Activated naive CD4-positive, alpha-beta T cell treated with anti-CD3 and anti-CD28 coated beads for 36 hours (primary cell): Measurements from ENCODE around the gene SORCS1. TPM values are rescaled to one million over a fixed set of nuclear protein-coding genes. Genes with fewer than 3 reads are reported as not detected.

Experiments used
- CTCF ChIA-PET: fragments of 350-600 bp; sonication (Branson Sonifier 250); formaldehyde crosslinking; loops from one replicate; lab custom pipeline; 2021; ENCODE audit warnings: antibody characterized with exemption; lab: Charles Lee
- DNase-seq: peaks from one replicate; pipeline ENCODE4 v3.0.0-alpha.2; 2020
- H3K27ac Mint-ChIP-seq: one replicate; pipeline ENCODE4 v1.8.0; 2021; ENCODE audit warnings: mild to moderate bottlenecking, mixed read lengths
- H3K27me3 Mint-ChIP-seq: one replicate; pipeline ENCODE4 v1.8.0; 2021; ENCODE audit warnings: low read depth, mixed read lengths
- H3K36me3 Mint-ChIP-seq: one replicate; pipeline ENCODE4 v1.8.0; 2021; ENCODE audit warnings: low read depth, mixed read lengths
- H3K4me1 Mint-ChIP-seq: one replicate; pipeline ENCODE4 v1.8.0; 2021; ENCODE audit warnings: low read depth, mixed read lengths
- H3K4me3 Mint-ChIP-seq: one replicate; pipeline ENCODE4 v1.8.0; 2021; ENCODE audit warnings: mild to moderate bottlenecking, moderate library complexity, mixed read lengths
- H3K9me3 Mint-ChIP-seq: one replicate; pipeline ENCODE4 v1.8.0; 2021; ENCODE audit warnings: mixed read lengths
- intact Hi-C: fragments of 100-400 bp; cut with micrococcal nuclease; formaldehyde crosslinking; loops from one replicate; pipeline ENCODE4 v1.15.1; 2023
- total RNA-seq, 2 experiments: library from RNA; stranded (reverse); gene quantifications; one replicate each; pipeline ENCODE4 v1.2.3, GENCODE V29; 2021

SORCS1 gene
- total RNA-seq, 2 experiments from 2014 or later = not detected

DNA sequence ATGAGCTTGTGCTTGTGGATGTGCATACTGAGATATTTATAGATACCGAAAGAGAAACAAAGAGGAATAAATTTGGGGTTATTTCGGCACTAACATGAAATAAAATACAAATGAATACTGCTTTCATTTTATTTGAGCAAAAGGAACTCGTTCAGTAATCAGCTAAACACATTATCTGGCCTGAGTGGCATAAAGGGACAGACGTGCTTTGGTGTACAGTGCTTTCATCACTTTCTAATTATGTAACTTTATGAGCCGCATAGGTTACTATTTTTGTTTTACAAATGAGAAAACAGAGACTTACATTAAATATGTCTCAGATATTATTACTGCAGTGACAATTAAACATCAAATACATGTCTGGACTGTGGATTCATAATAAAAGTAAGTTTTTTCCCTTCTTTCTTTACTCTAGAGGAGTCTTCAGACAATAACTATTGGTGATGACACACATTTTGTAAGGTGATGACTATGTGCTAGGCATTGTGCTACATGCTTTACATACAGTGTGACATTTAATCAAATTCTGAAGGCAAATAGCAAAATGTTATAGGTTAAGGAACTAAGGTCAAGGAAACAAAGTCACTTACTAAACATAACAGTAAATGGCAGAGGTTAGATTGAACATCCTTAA lies 503.3 kb downstream of the SORCS1 start:
- CTCF ChIA-PET = no interaction called here
- Mint-ChIP-seq H3K27ac (no peak overlapping the region), H3K4me1 (no peaks in the 10 kb centered on the region), H3K36me3 (no peaks in the 10 kb centered on the region), H3K27me3 (peaks cover 2% of the 10 kb centered on the region), H3K9me3 (peaks cover 2% of the 10 kb centered on the region), H3K4me3 (no peak overlapping the region)
- intact Hi-C loops = no loop called here
- DNase-seq = no peak

DNA sequence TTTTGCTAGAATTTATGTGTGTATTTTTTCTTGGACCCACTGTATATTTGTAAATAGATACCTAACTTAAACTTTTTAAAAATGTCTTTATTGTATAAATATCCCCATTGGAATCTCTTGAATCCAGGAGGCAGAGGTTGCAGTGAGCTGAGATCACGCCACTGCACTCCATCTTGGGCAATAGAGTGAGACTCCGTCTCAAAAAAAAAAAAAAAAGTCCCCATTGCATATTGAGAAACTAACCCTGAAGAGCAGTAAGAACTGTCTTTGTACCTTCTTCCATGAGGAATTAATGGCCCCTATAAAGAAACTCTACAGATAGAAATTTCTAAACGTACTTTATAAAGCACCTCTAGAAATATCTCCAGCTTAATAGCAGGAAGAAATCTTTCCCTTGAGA lies 504.0 kb downstream of the SORCS1 start:
- H3K27me3 Mint-ChIP-seq = peaks cover 2% of the 10 kb centered on the region
- no peaks in the 10 kb centered on the region for H3K9me3 Mint-ChIP-seq
- H3K4me1 Mint-ChIP-seq = no peaks in the 10 kb centered on the region
- CTCF ChIA-PET = no interaction called here
- no peaks in the 10 kb centered on the region for H3K36me3 Mint-ChIP-seq
- no peak for DNase-seq
- intact Hi-C loops = no loop called here
- H3K4me3 Mint-ChIP-seq = no peak overlapping the region
- H3K27ac Mint-ChIP-seq = no peak overlapping the region

DNA sequence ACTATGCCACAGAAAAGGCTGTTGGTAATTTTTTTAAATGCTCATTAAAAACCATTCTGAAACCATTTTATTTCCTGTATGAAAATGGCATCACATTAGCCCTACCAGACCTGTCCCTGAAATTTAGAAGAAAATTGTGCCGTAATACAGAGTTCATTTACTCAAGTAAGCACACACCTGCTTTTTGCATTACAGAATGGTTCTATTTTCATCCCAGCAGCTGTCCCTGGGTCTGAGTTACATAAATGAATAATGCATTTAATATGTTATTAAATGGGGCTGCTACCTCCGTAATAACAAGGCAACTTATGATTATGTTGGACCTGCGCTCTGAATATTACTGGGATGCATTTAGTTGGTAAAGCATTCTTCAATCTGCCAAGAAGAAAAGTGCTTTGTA lies 508.9 kb downstream of the SORCS1 start:
- intact Hi-C loops = no loop called here
- Mint-ChIP-seq H3K9me3 (no peaks in the 10 kb centered on the region), H3K36me3 (no peaks in the 10 kb centered on the region), H3K4me3 (no peak overlapping the region), H3K27ac (no peak overlapping the region), H3K4me1 (no peaks in the 10 kb centered on the region), H3K27me3 (peaks cover 2% of the 10 kb centered on the region)
- CTCF ChIA-PET = no interaction called here
- DNase-seq = no peak

DNA sequence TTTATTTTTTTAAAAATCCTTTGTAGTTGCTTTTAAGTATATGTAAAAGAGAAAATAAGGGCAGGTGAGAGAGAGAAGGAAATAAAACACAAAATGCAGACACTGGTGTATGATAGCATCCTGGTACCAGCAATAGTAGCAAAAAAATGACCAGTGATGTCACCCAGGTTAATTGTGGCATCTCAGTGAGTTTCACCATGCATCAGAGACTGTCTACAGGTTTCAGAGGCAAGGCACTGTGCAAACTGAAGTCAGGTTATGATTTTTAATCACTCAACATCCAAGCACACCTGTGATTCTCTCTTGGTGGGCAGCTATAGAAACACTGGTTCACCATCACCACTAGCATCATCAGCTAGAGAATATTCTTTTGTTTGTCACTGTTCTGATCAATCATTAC lies 509.3 kb downstream of the SORCS1 start:
- intact Hi-C loops = no loop called here
- H3K9me3 Mint-ChIP-seq = no peaks in the 10 kb centered on the region
- H3K4me1 Mint-ChIP-seq = no peaks in the 10 kb centered on the region
- peaks cover 2% of the 10 kb centered on the region for H3K27me3 Mint-ChIP-seq
- DNase-seq = no peak
- CTCF ChIA-PET = no interaction called here
- no peaks in the 10 kb centered on the region for H3K36me3 Mint-ChIP-seq
- H3K27ac Mint-ChIP-seq = no peak overlapping the region
- no peak overlapping the region for H3K4me3 Mint-ChIP-seq

DNA sequence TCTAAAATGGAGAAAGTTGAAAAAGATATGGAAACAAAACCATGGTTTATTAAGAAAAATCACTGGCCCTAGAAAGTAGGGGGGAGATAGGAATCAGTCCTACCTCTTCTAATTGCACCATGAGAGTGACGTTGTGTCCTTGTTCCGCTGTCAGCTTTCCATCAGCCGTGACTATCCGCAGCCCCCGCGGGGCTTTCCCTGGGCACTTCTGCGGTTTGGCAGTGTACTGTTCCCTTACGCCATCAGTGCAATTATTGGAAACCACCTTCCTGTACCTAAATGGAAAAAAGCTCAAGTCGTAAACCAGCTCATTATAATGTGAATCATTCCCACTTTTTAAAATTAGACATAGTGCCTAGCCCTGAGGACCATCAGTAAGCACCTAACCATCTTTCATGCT lies 512.2 kb downstream of the SORCS1 start:
- Mint-ChIP-seq H3K9me3 (no peaks in the 10 kb centered on the region), H3K4me3 (no peak overlapping the region), H3K27me3 (peaks cover 2% of the 10 kb centered on the region), H3K4me1 (no peaks in the 10 kb centered on the region), H3K36me3 (no peaks in the 10 kb centered on the region), H3K27ac (no peak overlapping the region)
- DNase-seq = peak; percentile 4
- CTCF ChIA-PET = no interaction called here
- intact Hi-C loops = no loop called here

DNA sequence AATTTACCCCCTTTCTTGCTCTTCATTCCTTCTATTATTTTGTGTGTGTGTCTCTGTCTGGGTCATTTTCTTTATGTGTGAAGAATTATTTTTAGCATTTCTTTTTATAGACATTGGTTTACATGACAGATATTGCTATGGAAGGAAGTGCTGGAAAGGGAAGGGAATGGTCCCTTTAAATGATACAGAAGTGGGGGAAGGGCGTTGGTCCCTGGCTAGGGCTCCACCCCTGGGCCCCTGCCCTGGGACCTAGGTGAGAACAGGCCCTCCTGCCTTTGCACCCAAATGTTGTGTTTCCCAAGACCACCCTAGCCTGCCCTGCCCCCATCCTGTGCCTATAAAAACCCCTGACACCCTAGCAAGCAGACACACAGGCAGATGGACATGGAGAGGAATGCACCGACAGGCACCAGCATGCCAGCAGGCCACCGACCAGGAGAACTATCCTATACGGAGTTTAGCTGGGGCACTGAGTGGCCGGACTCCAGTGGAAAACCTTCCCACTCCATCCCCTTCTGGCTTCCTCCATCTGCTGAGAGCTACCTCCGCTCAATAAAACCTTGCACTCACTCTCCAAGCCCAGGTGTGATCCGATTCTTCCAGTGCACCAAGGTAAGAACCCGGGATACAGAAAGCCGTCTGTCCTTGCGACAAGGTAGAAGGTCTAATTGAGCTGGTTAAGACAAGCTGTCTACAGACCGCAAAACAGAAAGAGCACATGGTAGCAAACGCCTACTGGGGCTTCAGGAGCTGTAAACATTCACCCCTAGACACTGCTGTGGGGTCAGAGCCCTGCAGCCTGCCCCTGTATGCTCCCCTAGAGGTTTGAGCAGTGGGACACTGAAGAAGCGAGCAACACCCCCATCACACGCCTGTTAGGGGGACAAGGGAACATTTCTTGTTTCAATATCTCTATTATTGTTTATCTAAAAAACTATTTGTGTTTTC lies 515.7 kb downstream of the SORCS1 start:
- Mint-ChIP-seq H3K9me3 (no peaks in the 10 kb centered on the region), H3K27ac (no peak overlapping the region), H3K4me3 (no peak overlapping the region), H3K27me3 (no peaks in the 10 kb centered on the region), H3K36me3 (no peaks in the 10 kb centered on the region), H3K4me1 (no peaks in the 10 kb centered on the region)
- intact Hi-C loops = no loop called here
- no peak for DNase-seq
- CTCF ChIA-PET = no interaction called here

DNA sequence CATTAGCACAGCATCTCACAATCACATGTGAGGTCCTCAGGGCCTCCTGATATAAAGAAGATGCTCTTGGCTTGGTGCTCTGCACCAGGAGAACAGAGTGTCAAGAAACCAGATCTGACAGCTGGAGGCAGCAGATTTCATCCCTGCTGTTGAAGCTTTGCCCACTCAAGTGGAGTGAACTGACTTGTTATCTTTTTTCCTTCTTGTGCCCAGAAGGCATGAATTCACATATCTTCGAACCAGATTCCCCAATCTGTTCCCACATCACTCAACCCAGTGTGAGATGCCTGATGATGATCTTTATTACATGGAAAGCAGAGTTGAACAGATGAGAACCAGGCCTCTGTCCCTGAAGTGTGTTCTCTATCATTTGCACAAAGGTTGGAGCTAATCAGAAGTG lies 521.0 kb downstream of the SORCS1 start:
- intact Hi-C loops = no loop called here
- Mint-ChIP-seq H3K4me1 (no peaks in the 10 kb centered on the region), H3K27me3 (no peaks in the 10 kb centered on the region)

DNA sequence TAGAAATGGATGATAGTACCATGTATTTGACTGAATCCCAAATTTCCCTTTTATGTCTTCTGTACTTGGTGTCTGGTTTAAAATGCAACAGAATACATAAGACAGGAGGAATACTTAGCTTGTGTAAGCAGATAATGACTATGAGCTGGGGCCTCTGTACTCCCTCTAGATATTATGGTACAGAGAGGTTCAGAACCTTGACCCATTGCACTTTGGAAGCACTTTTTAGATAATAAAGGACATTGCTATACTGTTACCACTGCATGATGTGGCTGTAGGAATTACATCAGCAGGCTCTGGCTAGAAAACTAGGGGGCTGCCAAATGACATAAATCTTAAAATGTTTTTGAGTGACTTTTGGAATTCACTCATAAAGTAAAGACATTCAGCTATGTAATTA lies 526.6 kb downstream of the SORCS1 start:
- no peaks in the 10 kb centered on the region for H3K36me3 Mint-ChIP-seq
- no peak overlapping the region for H3K4me3 Mint-ChIP-seq
- no peaks in the 10 kb centered on the region for H3K27me3 Mint-ChIP-seq
- no peak for DNase-seq
- intact Hi-C loops = no loop called here
- no peak overlapping the region for H3K27ac Mint-ChIP-seq
- no peaks in the 10 kb centered on the region for H3K9me3 Mint-ChIP-seq
- CTCF ChIA-PET = interaction anchor here (0.5 to 1.1 kb wide), 3 partner anchors 32 to 37 kb away, joined by 3 to 10 read pairs (median 3); no protein-coding TSS in a partner anchor
- no peaks in the 10 kb centered on the region for H3K4me1 Mint-ChIP-seq

More for the DNA sequence above, 521.0 kb downstream of the SORCS1 start:
- Mint-ChIP-seq H3K9me3 (no peaks in the 10 kb centered on the region), H3K27ac (no peak overlapping the region), H3K4me3 (no peak overlapping the region), H3K36me3 (no peaks in the 10 kb centered on the region)
- CTCF ChIA-PET = no interaction called here
- DNase-seq = no peak

DNA sequence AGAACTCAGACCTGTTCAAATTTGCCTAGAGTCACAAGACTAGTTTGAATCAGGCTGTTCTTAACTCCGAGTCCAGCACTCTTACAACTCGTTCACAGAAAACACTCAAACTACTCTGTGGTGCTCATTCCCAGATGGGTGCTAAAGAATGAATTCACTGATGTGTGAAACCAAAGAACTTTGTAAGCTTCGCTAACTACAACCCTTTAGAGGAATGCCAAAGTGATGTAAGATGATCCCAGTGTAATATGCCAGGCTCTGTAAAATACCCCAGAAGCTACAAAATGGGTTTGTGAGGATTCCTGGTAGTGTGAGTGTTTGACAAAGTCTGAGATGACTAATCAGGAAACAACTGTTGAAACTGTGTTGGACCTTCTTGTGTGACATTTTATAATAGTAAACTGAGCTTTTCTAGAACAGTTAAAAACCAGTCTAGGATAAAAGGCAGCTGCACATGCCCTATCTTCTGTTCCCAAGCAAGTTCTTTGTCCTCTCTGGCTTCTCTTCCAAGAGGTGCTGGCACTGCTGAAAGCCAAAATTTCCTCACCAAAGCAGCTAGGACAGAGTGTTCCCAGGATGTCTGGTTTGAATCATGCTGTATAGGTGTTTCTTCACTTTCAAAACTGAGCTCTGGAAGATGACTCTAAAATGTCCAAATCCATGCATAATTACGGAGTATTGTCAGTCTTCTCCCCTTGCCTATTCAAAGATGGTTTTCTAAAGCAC lies 527.6 kb downstream of the SORCS1 start:
- Mint-ChIP-seq H3K36me3 (no peaks in the 10 kb centered on the region), H3K27me3 (no peaks in the 10 kb centered on the region), H3K27ac (no peak overlapping the region), H3K9me3 (no peaks in the 10 kb centered on the region), H3K4me1 (no peaks in the 10 kb centered on the region), H3K4me3 (no peak overlapping the region)
- intact Hi-C loops = no loop called here
- no peak for DNase-seq
- CTCF ChIA-PET = interaction anchor here (0.5 kb wide), 1 partner anchor 33 kb away, joined by 10 read pairs; no protein-coding TSS in a partner anchor

DNA sequence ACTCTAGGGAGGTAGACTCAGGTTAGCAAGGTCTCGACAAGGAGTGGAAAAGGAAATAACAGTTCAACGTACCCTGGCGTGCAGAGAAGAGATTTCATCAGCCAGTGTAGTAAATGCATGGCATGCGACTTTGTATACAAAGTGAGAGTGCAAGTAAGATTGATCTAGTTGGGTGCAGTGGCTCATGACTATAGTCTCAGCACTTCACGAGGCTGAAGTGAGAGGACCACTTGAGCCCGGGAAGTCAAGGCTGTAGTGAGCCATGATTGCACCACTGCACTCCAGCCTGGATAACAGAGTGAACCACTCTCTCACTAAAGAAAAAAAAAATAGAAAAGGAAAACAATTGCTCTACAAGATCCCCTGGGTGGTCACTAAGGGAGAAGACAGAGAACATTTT lies 528.6 kb downstream of the SORCS1 start:
- Mint-ChIP-seq H3K27ac (no peak overlapping the region), H3K4me1 (no peaks in the 10 kb centered on the region), H3K27me3 (no peaks in the 10 kb centered on the region), H3K36me3 (no peaks in the 10 kb centered on the region), H3K4me3 (no peak overlapping the region), H3K9me3 (no peaks in the 10 kb centered on the region)
- CTCF ChIA-PET = no interaction called here
- no peak for DNase-seq
- intact Hi-C loops = no loop called here

DNA sequence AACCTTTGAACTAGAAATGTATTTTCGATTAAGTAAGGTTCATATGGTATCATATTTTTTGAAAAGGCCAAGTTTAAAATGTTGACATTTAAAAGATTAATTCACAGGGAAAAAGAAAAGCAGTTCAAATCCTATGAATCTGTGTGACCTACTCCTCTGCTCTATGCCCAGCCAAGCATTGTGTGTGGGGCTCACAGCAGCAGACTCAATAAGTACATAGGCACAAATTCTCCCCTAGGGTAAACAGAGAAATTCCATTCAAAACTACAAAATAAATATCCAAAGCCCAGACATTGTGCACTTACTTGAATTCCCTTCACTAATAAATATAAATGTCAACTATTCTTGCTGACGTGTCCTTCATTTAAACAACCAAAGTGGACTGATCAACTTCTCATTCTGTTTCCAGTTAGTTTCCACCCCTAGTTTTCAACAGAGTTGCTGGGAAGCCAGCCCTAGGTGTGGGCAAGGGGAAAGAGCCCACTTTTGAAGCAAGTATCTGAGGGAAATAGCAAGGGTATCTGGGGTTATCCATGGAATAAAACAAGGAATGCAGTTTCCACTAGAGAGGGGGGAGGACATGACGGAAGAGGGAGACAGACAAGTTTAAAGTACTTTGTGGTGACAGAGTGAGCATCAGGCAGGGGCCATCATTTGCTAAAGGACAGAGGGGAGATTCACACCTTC lies 533.3 kb downstream of the SORCS1 start:
- Mint-ChIP-seq H3K27ac (no peak overlapping the region), H3K9me3 (no peaks in the 10 kb centered on the region), H3K4me3 (no peak overlapping the region), H3K4me1 (no peaks in the 10 kb centered on the region), H3K27me3 (no peaks in the 10 kb centered on the region), H3K36me3 (no peaks in the 10 kb centered on the region)
- intact Hi-C loops = no loop called here
- DNase-seq = no peak
- CTCF ChIA-PET = interaction anchor here (0.6 kb wide), 1 partner anchor 51 kb away, joined by 3 read pairs; no protein-coding TSS in a partner anchor

DNA sequence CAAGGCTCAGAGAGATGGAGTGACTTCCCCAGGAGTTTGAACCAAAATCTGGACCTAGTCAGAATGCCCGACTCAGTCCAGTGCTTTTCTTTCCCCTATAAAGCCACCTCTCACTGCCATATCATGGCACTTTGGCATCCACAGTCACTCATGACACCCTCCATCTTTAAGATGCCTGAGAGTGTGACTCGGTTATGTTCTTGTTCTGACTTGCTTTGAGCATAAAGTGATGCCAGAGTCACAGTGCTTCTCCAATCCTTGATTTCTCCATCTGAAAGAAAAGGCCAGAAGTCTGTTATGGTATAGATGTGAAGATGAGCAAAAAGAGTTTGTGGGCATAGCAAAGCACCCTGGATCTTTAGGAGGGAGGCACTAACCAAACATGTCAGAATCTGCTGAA lies 538.1 kb downstream of the SORCS1 start:
- Mint-ChIP-seq H3K27ac (no peak overlapping the region), H3K4me3 (no peak overlapping the region), H3K27me3 (peaks cover 3% of the 10 kb centered on the region), H3K36me3 (no peaks in the 10 kb centered on the region), H3K4me1 (no peaks in the 10 kb centered on the region), H3K9me3 (no peaks in the 10 kb centered on the region)
- intact Hi-C loops = loop anchor here (10.0 kb wide), 1 partner anchor 78 kb away; no protein-coding TSS in a partner anchor
- CTCF ChIA-PET = no interaction called here
- DNase-seq = no peak
